Limb (tissue), 2 donors: ENCODE results near the gene ARMC3.
A peak's percentile ranks its signal among the peaks of the same experiment; 100 is the strongest.

ENCODE experiments used
- DNase-seq, 2 donors: peaks; one replicate each; pipeline ENCODE4 v3.0.0-alpha.2; 2016; ENCODE audit errors: extremely low spot score in 2 of 2

Gene ARMC3

DNA sequence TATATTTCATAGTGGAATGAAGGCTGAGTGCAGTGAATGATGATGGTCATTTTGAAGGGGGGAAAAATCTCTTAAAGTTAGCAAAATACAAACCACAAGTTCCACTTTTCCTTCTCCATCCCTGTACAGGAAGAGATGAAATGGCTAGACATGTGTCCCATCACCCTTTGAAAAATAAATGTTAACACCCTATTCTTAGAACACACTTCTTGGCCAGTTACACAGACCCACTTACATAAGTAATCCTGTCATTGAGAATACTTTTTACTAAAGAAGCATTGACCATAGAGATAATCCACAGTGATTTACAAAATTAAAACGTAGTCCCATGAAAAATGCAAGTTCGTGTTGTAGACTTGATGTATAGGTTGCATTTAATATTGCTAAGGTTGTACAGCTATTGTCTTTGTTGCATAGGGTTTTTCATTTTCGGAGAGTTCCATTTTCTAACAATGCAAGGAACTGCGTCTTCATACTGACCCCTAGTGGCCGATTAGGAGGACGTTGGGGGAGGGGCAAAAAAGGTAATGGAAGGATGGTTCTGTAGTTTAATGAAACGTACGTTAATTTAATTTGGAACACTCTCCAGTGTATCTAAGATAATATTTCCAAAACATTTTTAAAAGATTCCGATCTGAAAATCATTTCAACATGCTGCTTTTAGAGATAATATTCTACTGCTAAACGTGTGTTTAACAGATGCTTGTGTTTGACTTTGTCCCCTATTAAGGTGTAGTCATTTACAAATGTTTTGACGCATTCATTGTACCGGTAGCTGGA lies 60.9 kb downstream of the ARMC3 start:
- peak; percentile 62 to 81 for DNase-seq

DNA sequence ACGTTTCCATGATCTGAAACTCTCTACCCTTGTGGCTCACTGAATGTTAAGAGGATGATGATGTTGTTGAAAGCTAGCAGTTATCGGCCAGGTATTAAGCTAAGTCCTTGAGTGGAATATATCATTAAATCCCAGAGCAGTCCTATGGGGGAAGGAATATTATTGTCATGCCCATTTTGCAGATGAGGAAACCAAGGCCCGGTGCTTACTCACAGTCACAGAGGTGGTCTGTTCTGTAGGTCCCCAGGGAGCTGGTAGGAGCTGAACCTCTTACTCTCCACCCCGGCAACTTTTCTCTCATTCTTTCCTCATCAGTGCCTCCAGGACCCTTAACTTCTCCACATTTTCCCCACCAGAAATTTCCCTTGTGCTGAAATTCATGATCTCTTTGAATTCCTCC lies 62.6 kb downstream of the ARMC3 start:
- no peak for DNase-seq

DNA sequence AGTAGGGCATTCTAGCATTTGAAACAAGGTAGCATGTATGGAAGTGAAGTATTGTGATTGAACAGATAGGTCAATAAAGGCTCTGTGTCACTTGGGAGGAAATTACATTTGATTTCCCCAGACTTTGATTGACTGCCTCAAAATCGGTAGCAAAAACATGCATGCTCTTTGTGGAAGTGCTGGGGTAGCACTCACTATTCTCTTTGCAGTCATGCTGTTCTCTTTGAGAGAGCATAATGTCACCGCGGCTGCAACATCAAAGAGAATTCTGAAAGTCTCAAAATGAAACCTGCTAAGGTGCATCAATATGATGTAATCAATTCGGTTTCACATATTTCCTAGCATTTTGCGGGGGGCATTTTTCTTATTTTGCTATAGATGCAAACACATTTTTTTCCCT lies 64.2 kb downstream of the ARMC3 start:
- no peak for DNase-seq

DNA sequence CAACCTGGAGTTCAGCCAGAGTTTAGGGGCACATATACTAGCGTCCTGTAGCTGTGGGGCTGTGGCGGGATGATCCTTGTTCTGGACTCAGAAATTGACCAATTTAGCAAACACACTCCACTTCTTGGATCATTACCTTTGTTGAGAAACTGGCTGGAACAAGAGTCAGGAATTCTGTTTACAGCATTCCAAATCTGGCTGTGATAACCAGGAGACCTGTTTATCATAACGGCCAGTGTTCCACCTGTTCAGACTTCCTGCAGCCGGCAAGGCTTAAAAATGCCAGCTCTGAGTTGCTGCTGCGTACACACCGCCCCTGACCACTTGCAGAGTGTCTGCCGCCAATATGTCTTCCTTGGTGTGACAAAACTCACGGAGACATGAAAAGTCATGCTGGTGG lies 64.8 kb downstream of the ARMC3 start:
- no peak for DNase-seq

DNA sequence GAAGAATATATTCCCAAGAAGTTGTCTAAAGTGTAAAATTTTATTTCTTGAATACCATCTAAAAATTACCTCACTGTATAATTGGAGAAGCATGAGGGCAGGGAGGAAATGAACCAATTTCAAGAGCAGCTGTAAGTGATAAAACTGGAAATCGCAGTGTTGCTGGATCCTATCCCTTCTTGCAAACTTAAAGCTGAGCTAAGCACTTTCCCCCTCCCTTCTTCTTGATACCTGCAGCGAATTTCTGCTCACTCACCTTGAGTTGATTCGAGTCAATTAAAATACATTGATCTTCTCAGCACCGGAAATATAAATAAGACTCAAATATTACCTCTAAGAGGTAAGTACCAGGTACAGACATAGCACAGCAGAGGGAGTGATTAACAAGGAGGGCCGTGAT lies 65.5 kb downstream of the ARMC3 start:
- DNase-seq, result no peak

DNA sequence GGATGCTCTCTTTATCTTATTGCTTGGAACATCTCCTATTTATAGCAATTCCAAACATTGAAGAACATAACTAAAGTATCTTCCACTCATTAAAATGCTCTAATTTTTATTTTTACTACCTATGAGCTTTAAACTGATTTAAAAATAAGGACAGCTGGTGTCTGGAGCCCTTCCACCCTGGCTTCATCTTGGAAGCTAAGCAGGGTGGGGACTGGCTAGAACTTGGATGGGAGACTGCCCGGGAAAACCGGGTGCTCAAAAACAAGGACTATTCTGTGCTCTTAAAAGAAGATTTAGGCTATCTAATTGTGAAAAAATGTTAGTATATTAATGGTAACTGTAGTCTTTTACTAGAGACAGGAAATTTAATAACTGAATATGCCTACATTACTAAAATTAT lies 69.2 kb downstream of the ARMC3 start:
- no peak for DNase-seq

DNA sequence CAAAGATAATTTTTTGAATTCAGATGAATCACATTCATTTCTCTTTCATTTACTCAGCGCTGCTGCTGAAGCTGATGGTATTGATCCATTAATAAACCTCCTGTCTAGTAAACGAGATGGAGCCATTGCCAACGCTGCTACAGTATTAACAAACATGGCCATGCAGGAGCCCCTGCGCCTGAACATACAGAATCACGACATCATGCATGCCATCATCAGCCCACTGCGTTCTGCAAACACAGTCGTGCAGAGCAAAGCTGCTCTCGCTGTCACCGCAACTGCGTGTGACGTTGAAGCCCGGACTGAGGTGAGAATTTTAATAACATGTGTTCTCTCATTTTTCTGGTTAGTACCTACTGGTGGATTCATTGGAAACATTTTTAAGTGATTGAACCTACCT lies 70.2 kb downstream of the ARMC3 start:
- DNase-seq, result no peak

DNA sequence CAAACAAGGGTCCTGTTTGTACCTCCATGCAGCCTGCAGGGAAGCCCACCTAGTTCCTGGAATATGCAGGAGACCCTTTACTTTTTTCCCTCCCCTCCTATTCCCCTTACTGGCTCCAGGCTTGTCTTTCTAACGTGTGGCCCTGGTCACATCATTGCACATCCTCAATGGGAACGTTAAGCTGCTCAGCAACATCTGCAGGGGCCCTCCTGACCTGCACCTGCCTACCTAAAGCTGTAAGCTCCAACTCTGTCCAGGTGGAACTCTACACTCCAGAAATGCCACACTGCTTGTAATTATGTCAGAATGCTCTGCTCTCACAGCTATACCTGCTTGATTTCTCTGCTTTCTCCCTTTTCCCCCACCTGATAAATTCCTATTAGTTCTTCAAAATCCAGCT lies 72.1 kb downstream of the ARMC3 start:
- DNase-seq, result no peak

DNA sequence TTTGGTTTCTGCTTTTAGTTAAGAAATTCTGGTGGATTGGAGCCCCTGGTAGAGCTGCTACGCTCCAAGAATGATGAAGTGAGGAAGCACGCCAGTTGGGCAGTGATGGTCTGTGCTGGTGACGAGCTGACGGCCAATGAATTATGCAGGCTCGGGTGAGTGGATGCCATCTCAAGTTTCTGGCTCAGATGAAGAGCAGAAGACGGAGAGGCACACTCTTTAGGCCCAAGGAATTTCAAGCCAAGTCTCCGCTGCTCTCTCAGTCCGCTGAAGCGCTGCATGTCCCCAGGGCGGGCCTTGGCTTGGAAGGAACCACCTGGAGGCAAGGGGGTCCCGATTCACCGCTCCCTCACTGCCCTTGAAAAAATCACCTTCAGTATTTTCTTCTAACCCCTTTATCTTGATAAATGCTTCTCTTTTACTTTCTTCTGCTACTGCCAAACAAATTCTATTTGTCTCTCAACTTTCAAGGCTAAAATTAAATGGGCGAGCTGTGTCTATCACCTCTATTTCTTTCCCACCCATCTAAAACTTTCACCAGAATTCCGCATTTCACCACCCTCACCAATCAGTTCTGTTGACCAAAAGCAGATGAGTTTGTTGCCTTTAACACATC lies 74.2 kb downstream of the ARMC3 start:
- peak; percentile 25 to 36 for DNase-seq

DNA sequence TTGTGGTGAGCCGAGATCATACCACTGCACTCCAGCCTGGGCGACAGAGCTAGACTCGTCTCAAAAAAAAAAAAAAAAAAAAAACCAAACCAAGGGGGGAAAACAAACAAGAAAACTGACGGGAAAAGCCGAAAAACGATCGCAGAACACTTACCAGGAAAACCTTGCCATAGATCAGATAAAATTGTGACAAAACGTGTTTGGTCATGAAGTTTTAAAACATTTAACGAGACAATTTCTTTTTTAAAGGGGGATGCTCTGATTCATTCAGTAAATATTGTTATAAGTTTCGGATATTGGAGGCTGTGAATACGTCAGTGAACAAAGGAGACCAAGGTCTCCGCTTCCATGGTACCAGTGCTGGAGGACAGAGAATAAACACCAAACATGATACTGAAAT lies 77.3 kb downstream of the ARMC3 start:
- no peak for DNase-seq

DNA sequence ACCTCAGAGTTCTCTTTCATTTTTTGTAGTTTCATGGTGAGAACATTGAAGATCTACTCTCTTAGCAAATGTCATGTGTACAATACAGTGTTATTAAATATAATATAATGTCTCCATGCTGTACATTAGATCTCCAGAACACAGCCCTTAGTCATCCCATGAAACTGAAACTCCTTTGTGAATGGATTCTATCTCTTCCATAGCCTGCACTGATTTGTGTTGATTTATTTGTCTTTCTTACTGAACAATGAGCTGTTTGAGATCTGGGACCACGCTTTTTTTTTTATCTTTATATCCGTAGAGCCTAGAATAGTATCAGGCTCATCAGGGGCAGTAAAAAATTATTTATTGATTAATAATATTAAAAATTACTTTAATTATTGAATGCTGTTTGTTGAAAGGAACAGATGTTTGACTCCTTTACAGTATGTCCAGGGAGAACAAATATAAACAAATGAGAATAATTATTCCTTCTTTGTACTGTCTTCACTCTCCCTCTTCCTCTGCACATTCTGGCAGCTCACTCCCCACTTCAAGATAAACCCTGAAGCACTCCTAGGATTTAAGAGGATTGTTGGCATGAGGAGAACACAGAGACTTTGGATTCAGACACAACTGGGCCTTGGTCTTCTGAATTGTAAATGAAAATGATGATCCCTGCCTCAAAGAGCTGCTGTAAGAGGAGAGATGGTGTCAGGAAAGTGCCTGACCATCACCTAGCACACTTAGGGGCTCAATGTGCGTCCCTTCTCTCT lies 85.9 kb downstream of the ARMC3 start:
- no peak for DNase-seq

DNA sequence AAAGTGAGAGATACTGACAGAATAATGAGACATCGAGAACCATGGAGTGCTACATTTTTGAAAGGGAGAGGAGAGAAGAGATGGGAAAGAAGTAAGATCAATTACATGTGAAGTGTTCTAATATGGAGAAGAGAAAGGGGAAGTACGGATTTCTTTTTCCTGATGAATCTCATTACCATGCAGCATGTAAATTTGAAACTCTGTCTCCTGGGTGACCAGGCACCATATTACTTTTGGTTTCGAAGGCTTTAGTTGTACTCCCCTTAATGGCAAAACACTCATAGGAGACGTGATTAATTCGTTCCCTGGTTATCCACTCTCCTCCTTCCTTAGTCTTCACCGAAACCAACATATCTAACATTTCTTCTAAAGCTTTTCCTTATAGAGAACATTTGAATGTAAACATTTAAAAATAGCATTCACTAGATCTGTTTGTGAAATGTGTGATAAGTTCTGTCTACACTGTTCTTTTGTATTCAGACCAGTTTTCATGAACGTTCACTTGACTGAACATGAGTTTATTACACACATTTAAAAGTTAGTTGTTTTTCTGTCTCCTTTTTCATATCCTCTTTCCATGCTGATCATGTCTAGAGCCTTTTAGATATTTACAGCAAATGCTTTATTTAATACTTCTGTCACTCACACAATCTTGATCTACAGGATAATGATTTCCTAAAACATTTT lies 87.3 kb downstream of the ARMC3 start:
- DNase-seq, result no peak

DNA sequence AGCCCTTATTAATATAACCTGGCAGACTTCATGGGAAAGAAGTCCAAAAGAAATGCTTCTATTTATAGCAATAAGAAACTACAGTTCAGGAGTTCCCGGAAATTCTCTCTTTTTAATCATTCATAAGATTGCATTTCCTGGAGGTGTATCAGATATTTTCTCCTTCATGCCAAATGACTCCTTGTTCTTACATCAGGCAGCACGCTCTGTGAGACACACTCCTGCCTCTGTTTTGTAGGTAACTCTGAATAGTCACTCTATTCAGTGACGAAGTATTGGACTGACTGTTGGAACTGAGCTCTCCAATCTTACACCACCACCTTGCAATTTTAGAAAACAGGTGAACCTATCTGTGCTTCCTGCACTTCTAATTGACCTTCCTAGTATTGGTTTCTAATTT lies 88.8 kb downstream of the ARMC3 start:
- DNase-seq, result no peak

DNA sequence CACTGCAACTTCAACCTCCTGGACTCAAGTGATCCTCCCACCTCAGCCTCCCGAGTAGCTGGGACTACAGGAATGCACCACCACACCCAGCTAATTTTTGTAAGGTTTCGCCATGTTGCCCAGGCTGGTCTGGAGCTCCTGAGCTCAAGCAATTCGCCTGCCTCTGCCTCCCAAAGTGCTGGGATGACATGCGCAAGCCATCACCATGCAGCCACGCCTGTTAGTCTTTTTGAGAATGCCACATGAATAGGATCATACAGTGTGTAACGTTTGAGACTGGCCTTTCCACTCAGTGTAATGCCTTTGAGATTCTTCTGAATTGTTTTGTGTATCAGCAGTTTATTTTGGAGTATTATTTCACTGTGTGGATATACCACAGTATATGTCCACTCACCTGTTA lies 91.8 kb downstream of the ARMC3 start:
- no peak for DNase-seq

DNA sequence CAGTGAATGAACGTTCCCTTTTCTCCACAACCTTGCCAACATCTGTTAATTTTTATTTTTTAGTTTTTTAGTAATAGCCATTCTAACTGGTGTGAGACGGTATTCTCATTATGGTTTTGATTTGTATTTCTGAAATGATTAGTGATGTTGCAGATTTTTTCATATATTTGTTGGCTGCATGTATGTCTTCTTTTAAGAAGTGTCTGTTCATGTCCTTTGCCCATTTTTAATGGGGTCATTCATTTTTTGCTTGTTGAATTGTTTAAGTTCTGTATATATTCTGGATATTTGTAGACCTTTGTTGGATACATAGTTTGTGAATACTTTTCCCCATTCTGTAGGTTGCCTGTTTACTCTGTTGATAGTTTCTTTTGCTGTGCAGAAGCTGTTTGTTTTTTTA lies 93.6 kb downstream of the ARMC3 start:
- DNase-seq, result no peak

DNA sequence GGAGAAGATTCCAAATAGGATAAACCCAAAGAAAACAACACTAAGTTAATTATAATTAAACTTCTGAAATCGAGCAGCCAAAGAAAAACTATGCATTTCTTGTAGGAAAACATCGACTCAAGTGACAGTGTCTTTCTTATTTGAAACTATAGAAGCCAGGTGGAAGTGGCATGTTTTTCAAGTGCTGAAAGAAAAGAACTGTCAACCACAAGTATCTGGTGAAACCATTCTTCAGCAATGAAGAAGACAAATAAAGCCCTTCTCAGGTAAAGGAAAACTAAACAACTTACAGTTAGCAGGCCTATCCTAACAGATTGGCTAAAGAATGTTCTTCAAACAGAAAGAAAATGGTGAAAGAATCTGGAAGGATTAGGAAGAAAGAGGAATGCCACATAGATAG lies 96.1 kb downstream of the ARMC3 start:
- no peak for DNase-seq

DNA sequence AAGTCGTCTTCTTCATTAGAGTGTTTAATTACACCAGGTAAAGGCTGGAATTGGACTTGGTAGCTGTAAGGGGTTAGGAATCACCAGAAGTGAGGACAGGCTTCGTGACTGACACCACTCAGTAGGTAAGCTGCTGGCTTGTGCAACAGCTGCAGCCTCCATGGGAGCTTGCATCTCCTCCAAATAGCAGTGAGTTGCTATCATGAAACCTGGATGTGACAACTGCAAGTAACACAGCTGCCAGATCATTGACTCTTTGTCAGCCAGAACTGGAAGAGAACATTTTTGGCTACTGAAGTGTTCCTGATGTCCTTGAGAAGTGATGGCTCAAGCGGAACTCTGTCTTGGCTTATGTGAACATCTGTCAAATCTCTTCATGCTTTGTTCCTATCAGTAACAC lies 103.5 kb downstream of the ARMC3 start:
- no peak for DNase-seq

DNA sequence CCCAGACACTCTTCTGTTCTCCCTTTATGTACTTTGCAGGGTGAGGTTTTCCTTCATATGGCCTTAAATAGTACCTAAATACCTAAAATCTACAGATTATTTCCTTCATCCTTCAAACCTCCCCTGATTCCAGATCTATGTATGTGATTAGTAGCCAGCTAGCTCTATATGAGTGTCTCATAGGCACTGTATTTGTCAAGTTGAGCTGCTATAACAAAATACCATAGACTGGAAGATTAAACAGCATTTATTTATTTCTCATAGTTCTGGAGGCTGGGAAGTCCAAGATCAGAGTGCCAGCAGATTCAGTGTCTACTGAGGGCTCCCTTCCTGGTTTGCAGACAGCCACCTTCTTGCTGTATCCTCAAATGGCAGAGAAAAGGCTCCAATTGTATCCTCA lies 106.9 kb downstream of the ARMC3 start:
- no peak for DNase-seq

DNA sequence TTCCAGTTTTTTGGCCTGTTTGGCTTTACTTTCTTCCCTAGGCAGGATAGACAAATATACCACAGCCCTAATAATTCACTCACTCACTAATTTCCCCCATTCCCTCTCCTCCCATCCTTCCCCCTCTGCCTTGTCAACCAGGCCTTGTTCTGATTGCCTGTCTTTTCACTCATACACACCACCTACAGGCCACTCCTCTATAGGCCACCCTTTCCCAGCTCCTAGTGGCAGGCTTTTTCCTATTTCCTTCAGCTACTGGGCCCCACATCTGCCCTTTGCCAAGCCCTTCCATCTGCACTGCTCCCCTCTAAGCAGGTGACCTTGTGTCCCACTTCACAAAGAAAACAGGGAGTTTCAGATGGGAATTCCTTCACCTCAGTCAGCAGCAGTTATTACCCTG lies 107.7 kb downstream of the ARMC3 start:
- no peak for DNase-seq

DNA sequence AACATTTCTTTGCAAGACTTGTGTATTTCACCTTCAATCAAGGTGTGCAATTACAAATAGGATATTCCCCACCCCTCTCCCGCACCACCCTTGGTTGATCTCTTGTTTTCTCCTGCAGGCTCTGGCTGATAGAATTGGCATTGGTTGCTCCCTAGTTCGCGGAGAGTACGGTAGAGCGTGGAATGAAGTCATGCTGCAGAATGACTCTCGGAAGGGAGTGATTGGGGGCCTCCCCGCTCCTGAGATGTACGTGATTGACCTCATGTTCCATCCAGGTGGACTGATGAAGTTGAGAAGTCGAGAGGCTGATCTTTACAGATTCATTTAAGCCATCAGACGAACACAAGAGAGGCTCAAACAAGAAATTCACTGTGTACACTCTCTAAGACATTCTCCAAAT lies 109.3 kb downstream of the ARMC3 start:
- DNase-seq, result no peak

DNA sequence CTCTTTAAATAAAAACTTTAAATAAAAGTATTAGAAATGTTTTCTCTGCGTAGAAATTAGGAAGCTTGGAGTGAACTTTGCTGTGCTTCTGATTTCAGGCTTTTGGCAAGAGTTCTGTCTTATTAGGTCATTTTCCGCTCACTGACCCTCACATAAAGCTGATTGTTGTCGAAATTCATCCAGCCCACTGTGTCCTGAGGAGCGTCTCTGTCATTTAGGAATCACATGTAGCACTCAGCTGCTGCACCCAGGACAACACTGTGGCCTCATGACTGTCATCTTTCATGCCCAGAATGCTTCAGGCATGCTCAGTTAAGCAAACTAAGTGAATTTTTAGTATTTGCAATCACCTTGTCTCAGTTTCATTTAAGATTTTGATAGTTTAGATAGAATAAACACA lies 109.7 kb downstream of the ARMC3 start:
- DNase-seq, result no peak

DNA sequence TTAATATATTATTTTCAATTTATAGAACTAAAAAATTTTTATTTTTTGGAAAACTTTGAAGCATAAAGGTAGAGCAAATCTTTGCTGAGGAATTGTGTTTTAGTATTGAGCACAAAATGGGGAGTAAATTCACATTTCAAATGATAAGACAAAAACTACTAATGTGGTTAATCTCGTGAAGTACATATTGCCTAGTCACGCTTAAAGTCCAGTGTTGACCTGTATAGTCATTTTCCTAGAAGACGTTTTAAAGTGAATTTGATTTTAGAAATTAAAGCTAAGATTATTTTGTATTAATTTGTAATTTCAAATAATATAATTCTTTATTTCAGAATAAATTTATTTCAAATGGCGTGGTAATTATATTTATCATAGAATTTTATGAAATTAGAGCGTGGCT lies 110.3 kb downstream of the ARMC3 start:
- DNase-seq, result no peak
